ENCODE measurements around the gene TNK2. TPM values are rescaled to one million over a fixed set of nuclear protein-coding genes. Genes with fewer than 3 reads are reported as not detected.

TNK2 gene
- total RNA-seq, 4 donors from 2014 or later: 40.5 to 54.0 (median 49.3) TPM

DNA sequence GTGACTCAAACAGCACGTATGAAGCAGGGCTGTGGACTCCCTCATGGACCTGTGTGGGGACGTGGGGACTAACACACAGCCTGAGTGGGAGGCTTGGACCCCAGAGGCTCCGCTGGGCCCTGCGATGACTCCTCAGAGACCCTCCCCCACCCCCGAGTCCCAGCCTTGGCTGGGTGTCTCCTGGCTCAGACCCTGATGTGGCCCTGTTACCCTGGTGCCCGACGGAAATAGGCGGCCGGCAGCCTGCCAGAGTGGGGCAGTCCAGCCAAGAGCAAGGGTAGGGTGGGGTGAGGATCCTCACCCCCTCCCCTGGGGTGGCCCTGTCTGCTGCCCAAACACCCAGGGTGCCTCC, 15.3 kb downstream of the TNK2 start:
- DNase-seq (peak in 1 of 2 donors; percentile 74), ATAC-seq (peak in 1 of 2 donors; percentile 16)
- H3K27me3 ChIP-seq: no peaks in the 10 kb centered on the region
- H3K4me3 ChIP-seq: peak overlapping the region; percentile 40 to 54 (median 50)
- H3K27ac ChIP-seq: peak overlapping the region; percentile 91 to 99 (median 92)
- in situ Hi-C loops (cut with MboI; ENCODE audit: low sequenced_read_pairs in 4 of 4): loop anchor here in 2 of 4 donors (5.0 kb wide), 1 partner anchor 36 kb away; no protein-coding TSS in a partner anchor
- H3K4me1 ChIP-seq: peaks cover 80 to 91% of the 10 kb centered on the region in 2 donors
- intact Hi-C loops (cut with DNase I; ENCODE audit: low total_unique reads): no loop called here
- H3K9me3 ChIP-seq: no peaks in the 10 kb centered on the region
- H3K36me3 ChIP-seq: no peaks in the 10 kb centered on the region
- TF ChIP-seq, protein P1, sequence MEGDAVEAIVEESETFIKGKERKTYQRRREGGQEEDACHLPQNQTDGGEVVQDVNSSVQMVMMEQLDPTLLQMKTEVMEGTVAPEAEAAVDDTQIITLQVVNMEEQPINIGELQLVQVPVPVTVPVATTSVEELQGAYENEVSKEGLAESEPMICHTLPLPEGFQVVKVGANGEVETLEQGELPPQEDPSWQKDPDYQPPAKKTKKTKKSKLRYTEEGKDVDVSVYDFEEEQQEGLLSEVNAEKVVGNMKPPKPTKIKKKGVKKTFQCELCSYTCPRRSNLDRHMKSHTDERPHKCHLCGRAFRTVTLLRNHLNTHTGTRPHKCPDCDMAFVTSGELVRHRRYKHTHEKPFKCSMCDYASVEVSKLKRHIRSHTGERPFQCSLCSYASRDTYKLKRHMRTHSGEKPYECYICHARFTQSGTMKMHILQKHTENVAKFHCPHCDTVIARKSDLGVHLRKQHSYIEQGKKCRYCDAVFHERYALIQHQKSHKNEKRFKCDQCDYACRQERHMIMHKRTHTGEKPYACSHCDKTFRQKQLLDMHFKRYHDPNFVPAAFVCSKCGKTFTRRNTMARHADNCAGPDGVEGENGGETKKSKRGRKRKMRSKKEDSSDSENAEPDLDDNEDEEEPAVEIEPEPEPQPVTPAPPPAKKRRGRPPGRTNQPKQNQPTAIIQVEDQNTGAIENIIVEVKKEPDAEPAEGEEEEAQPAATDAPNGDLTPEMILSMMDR (IDR thresholded peaks at IDR 0.05 in 4 of 5, conservative IDR thresholded peaks at IDR 0.05 in 1 of 5): no peak
- no peak for TF ChIP-seq POLR2A (IDR thresholded peaks at IDR 0.05)

DNA sequence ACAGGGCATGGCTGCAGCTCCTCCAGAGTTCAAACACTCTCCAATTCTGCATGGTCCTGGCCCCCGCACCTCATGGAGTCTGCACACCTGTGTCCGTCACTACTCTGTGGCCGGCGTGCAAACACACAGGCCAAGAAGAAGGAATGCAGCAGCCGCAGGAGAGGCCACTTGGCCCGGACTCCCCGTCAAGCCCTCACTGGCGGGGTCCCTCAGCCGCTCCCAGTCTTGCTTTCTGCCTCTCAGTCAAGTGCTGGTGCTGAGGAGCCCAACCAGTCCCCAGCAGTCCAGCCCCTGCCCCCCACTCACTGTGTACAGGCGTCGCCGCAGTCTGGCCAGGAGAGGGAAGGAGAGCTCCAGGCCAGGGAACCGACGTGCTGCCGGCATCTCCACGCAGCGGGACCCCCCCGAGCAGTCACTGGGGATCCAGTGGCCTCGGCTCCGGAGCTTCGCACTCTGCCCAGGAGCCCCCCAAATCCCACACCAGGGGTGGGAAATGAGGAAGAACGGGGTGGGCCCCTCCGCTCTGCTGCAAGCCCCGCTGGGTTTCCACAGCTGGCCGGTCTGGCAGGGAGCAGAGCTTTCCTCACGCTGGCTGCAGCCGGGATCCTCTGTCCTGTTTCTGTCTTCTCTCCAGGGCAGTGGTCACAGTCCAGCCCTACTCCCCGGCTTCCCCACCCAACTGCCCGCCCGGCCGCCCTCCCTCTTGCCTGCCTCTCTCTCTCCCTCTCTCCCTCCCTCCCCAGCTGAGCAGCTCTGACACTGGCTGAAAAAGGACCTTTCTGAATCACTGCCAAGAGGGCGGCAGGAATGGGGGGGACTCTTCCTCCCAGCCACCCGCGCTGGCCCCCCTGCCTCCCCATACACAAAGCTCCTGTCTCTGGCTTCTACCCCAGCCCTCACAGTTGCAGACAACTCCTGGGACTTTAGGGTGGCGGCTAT, 16.0 kb downstream of the TNK2 start:
- Histone ChIP-seq H3K4me1 (peaks cover 76 to 93% of the 10 kb centered on the region in 2 donors), H3K27me3 (no peaks in the 10 kb centered on the region), H3K36me3 (no peaks in the 10 kb centered on the region), H3K27ac (peak overlapping the region; percentile 91 to 99 (median 92)), H3K9me3 (no peaks in the 10 kb centered on the region), H3K4me3 (peak overlapping the region; percentile 40 to 54 (median 50))
- peak; percentile 47 to 82 for DNase-seq
- TF ChIP-seq POLR2A (IDR thresholded peaks at IDR 0.05): peak in 1 of 2 donors; percentile 17
- TF ChIP-seq, protein P1 (IDR thresholded peaks at IDR 0.05 in 4 of 5, conservative IDR thresholded peaks at IDR 0.05 in 1 of 5): peak in 1 of 5 experiments; percentile 21
- peak; percentile 12 to 25 for ATAC-seq
- intact Hi-C loops (cut with DNase I; ENCODE audit: low total_unique reads): no loop called here
- in situ Hi-C loops (cut with MboI; ENCODE audit: low sequenced_read_pairs in 4 of 4): loop anchor here in 2 of 4 donors (5.0 kb wide), 1 partner anchor 35 kb away; no protein-coding TSS in a partner anchor

DNA sequence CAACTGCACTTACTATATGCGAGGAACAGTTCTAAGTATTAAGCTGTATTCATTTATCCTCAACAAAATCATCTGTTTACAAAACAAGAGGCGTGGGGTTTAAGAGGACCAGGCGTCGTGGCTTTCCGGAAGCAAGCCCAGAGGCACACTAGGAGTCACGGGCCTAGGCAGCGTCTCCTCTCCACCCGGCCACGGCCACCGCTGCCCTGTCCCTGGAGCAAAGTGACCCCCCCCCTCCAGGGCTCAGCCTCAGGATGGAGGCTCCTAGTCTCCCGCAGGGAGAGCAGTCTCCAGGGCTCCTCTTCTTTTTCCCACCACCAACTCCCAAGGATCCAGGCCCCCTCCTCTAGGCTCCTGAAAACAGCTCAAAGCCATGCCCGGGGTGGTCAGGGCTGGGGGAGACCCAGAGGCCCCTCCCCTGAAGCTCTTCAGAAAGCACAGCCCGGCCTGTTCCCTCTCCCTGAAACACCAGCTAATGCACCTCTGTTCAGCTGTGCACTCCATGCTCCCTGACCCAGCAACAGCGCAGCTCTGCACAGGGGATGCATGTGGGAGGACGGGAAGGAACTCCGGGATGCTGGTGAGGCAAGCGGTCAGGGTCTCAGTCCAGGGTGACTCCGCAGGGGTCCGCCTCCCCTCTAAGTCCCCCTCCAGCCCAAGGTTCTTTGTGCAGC, 16.8 kb downstream of the TNK2 start:
- Histone ChIP-seq H3K36me3 (no peaks in the 10 kb centered on the region), H3K9me3 (no peaks in the 10 kb centered on the region), H3K4me3 (peak overlapping the region; percentile 40 to 54 (median 50)), H3K27me3 (no peaks in the 10 kb centered on the region), H3K4me1 (peaks cover 72 to 93% of the 10 kb centered on the region in 2 donors), H3K27ac (peak overlapping the region; percentile 91 to 99 (median 92))
- intact Hi-C loops (cut with DNase I; ENCODE audit: low total_unique reads): no loop called here
- DNase-seq (peak in 1 of 2 donors; percentile 45), ATAC-seq (no peak)
- in situ Hi-C loops (cut with MboI; ENCODE audit: low sequenced_read_pairs in 4 of 4): loop anchor here in 2 of 4 donors (5.0 kb wide), 1 partner anchor 34 kb away; no protein-coding TSS in a partner anchor
- TF ChIP-seq, protein P1 (IDR thresholded peaks at IDR 0.05 in 4 of 5, conservative IDR thresholded peaks at IDR 0.05 in 1 of 5): no peak

DNA sequence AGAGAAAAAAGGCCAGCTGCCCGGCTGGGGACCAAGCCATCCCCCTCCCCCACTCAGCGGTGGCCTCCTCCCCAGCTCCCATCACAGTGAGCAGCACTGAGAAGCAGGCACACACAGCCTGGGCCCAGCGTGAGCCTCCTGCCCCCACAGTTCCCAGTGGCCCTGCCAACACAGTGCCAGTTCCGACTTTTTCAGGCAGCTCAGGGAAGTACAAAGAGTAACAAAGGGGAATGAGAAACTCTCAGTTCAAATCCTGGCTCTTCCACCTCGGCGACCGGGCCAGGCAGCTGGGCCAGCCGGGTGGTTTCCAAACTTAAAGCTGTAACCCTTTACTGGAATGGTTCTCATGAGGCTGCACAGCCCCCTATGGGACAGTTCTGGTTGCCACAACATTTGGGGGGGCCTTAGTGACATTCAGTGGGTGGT, 18.5 kb downstream of the TNK2 start:
- in situ Hi-C loops (cut with MboI; ENCODE audit: low sequenced_read_pairs in 4 of 4) (loop anchor here in 2 of 4 donors (5.0 kb wide), 1 partner anchor 33 kb away; no protein-coding TSS in a partner anchor), intact Hi-C loops (cut with DNase I; ENCODE audit: low total_unique reads) (no loop called here)
- peak overlapping the region; percentile 91 to 99 (median 92) for H3K27ac ChIP-seq
- no peak for ATAC-seq
- H3K27me3 ChIP-seq: no peaks in the 10 kb centered on the region
- no peaks in the 10 kb centered on the region for H3K36me3 ChIP-seq
- H3K4me1 ChIP-seq: peaks cover 78 to 97% of the 10 kb centered on the region in 2 donors
- peak in 1 of 2 donors; percentile 44 for DNase-seq
- TF ChIP-seq POLR2A (IDR thresholded peaks at IDR 0.05): no peak
- TF ChIP-seq, protein P1 (IDR thresholded peaks at IDR 0.05 in 4 of 5, conservative IDR thresholded peaks at IDR 0.05 in 1 of 5): no peak
- H3K4me3 ChIP-seq: peak overlapping the region in 1 of 4 donors; percentile 13
- no peaks in the 10 kb centered on the region for H3K9me3 ChIP-seq

All from gastrocnemius medialis (tissue), 4 donors.